Measurements from ENCODE around the gene GTF3C5.
"Not testable (repeated sequence)": the region's sequence is repeated elsewhere in the genome, so short reads cannot be mapped to it uniquely, and the experiment has no call there.

The GTF3C5 gene

GRCh38 chr9:133064241-133065069 lies 33.7 kb downstream of the GTF3C5 start:
- ChIA-PET POLR2A (no interaction called here), CTCF (interaction anchor here (0.6 to 2.9 kb wide), 11 partner anchors 9 to 83 kb away, joined by 3 to 9 read pairs (median 4); no protein-coding TSS in a partner anchor)
- Histone ChIP-seq H3K4me1 (ENCODE audit: control extremely low read depth in 1 of 4, control insufficient read depth in 4 of 4, insufficient read depth in 4 of 4, low read length in 3 of 4) (peaks cover 2 to 39% (median 35%) of the 10 kb centered on the region in 4 experiments), H3K36me3 (ENCODE audit: control insufficient read depth in 4 of 4, insufficient read depth in 4 of 4, low read length in 3 of 4) (peaks cover 0 to 10% (median 5%) of the 10 kb centered on the region in 4 experiments), H3K27ac (ENCODE audit: insufficient read depth in 1 of 2, low read depth in 1 of 2, low read length in 2 of 2, poor library complexity in 1 of 2, severe bottlenecking in 2 of 2) (no peak overlapping the region), H3K4me3 (ENCODE audit: control insufficient read depth in 1 of 7, extremely low read depth in 1 of 7, insufficient read depth in 4 of 7, low read depth in 2 of 7, low read length in 6 of 7) (no peak overlapping the region), H3K27me3 (replicated peaks in 2 of 5; ENCODE audit: control insufficient read depth in 4 of 5, insufficient read depth in 5 of 5, low read length in 4 of 5) (no peaks in the 10 kb centered on the region), H3K9me3 (ENCODE audit: control extremely low read depth in 1 of 5, control insufficient read depth in 4 of 5, insufficient read depth in 2 of 5, low read depth in 1 of 5, low read length in 4 of 5) (no peaks in the 10 kb centered on the region)
- no peak for DNase-seq
- 96% methylated on average over 23 of the region's 30 CpGs for WGBS (ENCODE audit: insufficient coverage)

DNA sequence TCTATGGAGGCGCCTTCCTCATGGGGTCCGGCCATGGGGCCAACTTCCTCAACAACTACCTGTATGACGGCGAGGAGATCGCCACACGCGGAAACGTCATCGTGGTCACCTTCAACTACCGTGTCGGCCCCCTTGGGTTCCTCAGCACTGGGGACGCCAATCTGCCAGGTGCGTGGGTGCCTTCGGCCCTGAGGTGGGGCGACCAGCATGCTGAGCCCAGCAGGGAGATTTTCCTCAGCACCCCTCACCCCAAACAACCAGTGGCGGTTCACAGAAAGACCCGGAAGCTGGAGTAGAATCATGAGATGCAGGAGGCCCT lies 34.2 kb downstream of the GTF3C5 start:
- Histone ChIP-seq H3K9me3 (ENCODE audit: control extremely low read depth in 1 of 5, control insufficient read depth in 4 of 5, insufficient read depth in 2 of 5, low read depth in 1 of 5, low read length in 4 of 5) (no peaks in the 10 kb centered on the region), H3K27me3 (replicated peaks in 2 of 5; ENCODE audit: control insufficient read depth in 4 of 5, insufficient read depth in 5 of 5, low read length in 4 of 5) (no peaks in the 10 kb centered on the region), H3K36me3 (ENCODE audit: control insufficient read depth in 4 of 4, insufficient read depth in 4 of 4, low read length in 3 of 4) (peaks cover 0 to 10% (median 5%) of the 10 kb centered on the region in 4 experiments), H3K4me1 (ENCODE audit: control extremely low read depth in 1 of 4, control insufficient read depth in 4 of 4, insufficient read depth in 4 of 4, low read length in 3 of 4) (peaks cover 0 to 33% (median 29%) of the 10 kb centered on the region in 4 experiments), H3K4me3 (ENCODE audit: control insufficient read depth in 1 of 7, extremely low read depth in 1 of 7, insufficient read depth in 4 of 7, low read depth in 2 of 7, low read length in 6 of 7) (no peak overlapping the region), H3K27ac (ENCODE audit: insufficient read depth in 1 of 2, low read depth in 1 of 2, low read length in 2 of 2, poor library complexity in 1 of 2, severe bottlenecking in 2 of 2) (no peak overlapping the region)
- 89% methylated on average over 12 of the region's 17 CpGs for WGBS (ENCODE audit: insufficient coverage)
- CTCF ChIA-PET, result interaction anchor here (0.7 to 2.9 kb wide), 4 partner anchors 11 to 39 kb away, joined by 3 to 16 read pairs (median 6); no protein-coding TSS in a partner anchor
- DNase-seq, result no peak
- POLR2A ChIA-PET, result no interaction called here

DNA sequence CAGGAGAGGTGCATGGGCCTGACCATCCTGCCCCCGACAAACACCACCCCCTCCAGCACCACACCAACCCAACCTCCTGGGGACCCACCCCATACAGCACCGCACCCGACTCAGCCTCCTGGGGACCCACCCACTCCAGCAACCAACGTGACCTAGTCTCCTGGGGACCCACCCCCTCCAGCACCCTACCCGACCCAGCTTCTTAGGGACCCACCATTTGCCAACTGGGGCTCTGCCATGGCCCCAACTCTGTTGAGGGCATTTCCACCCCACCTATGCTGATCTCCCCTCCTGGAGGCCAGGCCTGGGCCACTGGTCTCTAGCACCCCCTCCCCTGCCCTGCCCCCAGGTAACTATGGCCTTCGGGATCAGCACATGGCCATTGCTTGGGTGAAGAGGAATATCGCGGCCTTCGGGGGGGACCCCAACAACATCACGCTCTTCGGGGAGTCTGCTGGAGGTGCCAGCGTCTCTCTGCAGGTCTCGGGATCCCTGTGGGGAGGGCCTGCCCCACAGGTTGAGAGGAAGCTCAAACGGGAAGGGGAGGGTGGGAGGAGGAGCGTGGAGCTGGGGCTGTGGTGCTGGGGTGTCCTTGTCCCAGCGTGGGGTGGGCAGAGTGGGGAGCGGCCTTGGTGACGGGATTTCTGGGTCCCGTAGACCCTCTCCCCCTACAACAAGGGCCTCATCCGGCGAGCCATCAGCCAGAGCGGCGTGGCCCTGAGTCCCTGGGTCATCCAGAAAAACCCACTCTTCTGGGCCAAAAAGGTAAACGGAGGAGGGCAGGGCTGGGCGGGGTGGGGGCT lies 35.6 kb downstream of the GTF3C5 start:
- POLR2A ChIA-PET, result no interaction called here
- CTCF ChIA-PET, result interaction anchor here (0.9 to 2.9 kb wide), 5 partner anchors 9 to 81 kb away, joined by 3 to 16 read pairs (median 5); no protein-coding TSS in a partner anchor
- Histone ChIP-seq H3K36me3 (ENCODE audit: control insufficient read depth in 4 of 4, insufficient read depth in 4 of 4, low read length in 3 of 4) (peaks cover 0 to 10% (median 6%) of the 10 kb centered on the region in 4 experiments), H3K4me3 (ENCODE audit: control insufficient read depth in 1 of 7, extremely low read depth in 1 of 7, insufficient read depth in 4 of 7, low read depth in 2 of 7, low read length in 6 of 7) (no peak overlapping the region), H3K9me3 (ENCODE audit: control extremely low read depth in 1 of 5, control insufficient read depth in 4 of 5, insufficient read depth in 2 of 5, low read depth in 1 of 5, low read length in 4 of 5) (no peaks in the 10 kb centered on the region), H3K4me1 (ENCODE audit: control extremely low read depth in 1 of 4, control insufficient read depth in 4 of 4, insufficient read depth in 4 of 4, low read length in 3 of 4) (peaks cover 0 to 23% (median 18%) of the 10 kb centered on the region in 4 experiments), H3K27ac (ENCODE audit: insufficient read depth in 1 of 2, low read depth in 1 of 2, low read length in 2 of 2, poor library complexity in 1 of 2, severe bottlenecking in 2 of 2) (no peak overlapping the region), H3K27me3 (replicated peaks in 2 of 5; ENCODE audit: control insufficient read depth in 4 of 5, insufficient read depth in 5 of 5, low read length in 4 of 5) (no peaks in the 10 kb centered on the region)
- DNase-seq, result no peak
- WGBS (ENCODE audit: insufficient coverage), result 95% methylated on average over 16 of the region's 25 CpGs

DNA sequence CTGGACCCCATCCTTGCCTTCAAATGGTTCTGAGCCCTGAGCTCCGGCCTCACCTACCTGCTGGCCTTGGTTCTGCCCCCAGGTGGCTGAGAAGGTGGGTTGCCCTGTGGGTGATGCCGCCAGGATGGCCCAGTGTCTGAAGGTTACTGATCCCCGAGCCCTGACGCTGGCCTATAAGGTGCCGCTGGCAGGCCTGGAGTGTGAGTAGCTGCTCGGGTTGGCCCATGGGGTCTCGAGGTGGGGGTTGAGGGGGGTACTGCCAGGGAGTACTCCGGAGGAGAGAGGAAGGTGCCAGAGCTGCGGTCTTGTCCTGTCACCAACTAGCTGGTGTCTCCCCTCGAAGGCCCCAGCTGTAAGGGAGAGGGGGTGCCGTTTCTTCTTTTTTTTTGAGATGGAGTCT lies 36.2 kb downstream of the GTF3C5 start:
- H3K27me3 ChIP-seq (replicated peaks in 2 of 5; ENCODE audit: control insufficient read depth in 4 of 5, insufficient read depth in 5 of 5, low read length in 4 of 5), result no peaks in the 10 kb centered on the region
- ChIA-PET POLR2A (no interaction called here), CTCF (interaction anchor here (0.9 to 2.9 kb wide), 5 partner anchors 9 to 80 kb away, joined by 3 to 16 read pairs (median 5); no protein-coding TSS in a partner anchor)

GRCh38 chr9:133067813-133068212 lies 37.0 kb downstream of the GTF3C5 start:
- Histone ChIP-seq H3K4me1 (ENCODE audit: control extremely low read depth in 1 of 4, control insufficient read depth in 4 of 4, insufficient read depth in 4 of 4, low read length in 3 of 4) (peaks cover 0 to 13% (median 10%) of the 10 kb centered on the region in 4 experiments), H3K4me3 (ENCODE audit: control insufficient read depth in 1 of 7, extremely low read depth in 1 of 7, insufficient read depth in 4 of 7, low read depth in 2 of 7, low read length in 6 of 7) (no peak overlapping the region), H3K9me3 (ENCODE audit: control extremely low read depth in 1 of 5, control insufficient read depth in 4 of 5, insufficient read depth in 2 of 5, low read depth in 1 of 5, low read length in 4 of 5) (no peaks in the 10 kb centered on the region), H3K36me3 (ENCODE audit: control insufficient read depth in 4 of 4, insufficient read depth in 4 of 4, low read length in 3 of 4) (peaks cover 0 to 11% (median 6%) of the 10 kb centered on the region in 4 experiments), H3K27ac (ENCODE audit: insufficient read depth in 1 of 2, low read depth in 1 of 2, low read length in 2 of 2, poor library complexity in 1 of 2, severe bottlenecking in 2 of 2) (no peak overlapping the region), H3K27me3 (replicated peaks in 2 of 5; ENCODE audit: control insufficient read depth in 4 of 5, insufficient read depth in 5 of 5, low read length in 4 of 5) (no peaks in the 10 kb centered on the region)
- ChIA-PET POLR2A (interaction anchor here (0.8 kb wide), 1 partner anchor 13 kb away, joined by 3 read pairs; no protein-coding TSS in a partner anchor), CTCF (interaction anchor here (1.0 to 2.9 kb wide), 3 partner anchors 8 to 14 kb away, joined by 3 to 16 read pairs (median 5); no protein-coding TSS in a partner anchor)
- no peak for DNase-seq
- WGBS (ENCODE audit: insufficient coverage), result 93% methylated on average over 9 of the region's 11 CpGs

More for the DNA sequence above, 36.2 kb downstream of the GTF3C5 start:
- Histone ChIP-seq H3K36me3 (ENCODE audit: control insufficient read depth in 4 of 4, insufficient read depth in 4 of 4, low read length in 3 of 4) (peaks cover 0 to 10% (median 6%) of the 10 kb centered on the region in 4 experiments), H3K9me3 (ENCODE audit: control extremely low read depth in 1 of 5, control insufficient read depth in 4 of 5, insufficient read depth in 2 of 5, low read depth in 1 of 5, low read length in 4 of 5) (no peaks in the 10 kb centered on the region), H3K27ac (ENCODE audit: insufficient read depth in 1 of 2, low read depth in 1 of 2, low read length in 2 of 2, poor library complexity in 1 of 2, severe bottlenecking in 2 of 2) (no peak overlapping the region), H3K4me3 (ENCODE audit: control insufficient read depth in 1 of 7, extremely low read depth in 1 of 7, insufficient read depth in 4 of 7, low read depth in 2 of 7, low read length in 6 of 7) (no peak overlapping the region), H3K4me1 (ENCODE audit: control extremely low read depth in 1 of 4, control insufficient read depth in 4 of 4, insufficient read depth in 4 of 4, low read length in 3 of 4) (peaks cover 0 to 16% (median 13%) of the 10 kb centered on the region in 4 experiments)
- no peak for DNase-seq
- WGBS (ENCODE audit: insufficient coverage), result 98% methylated on average over 8 of the region's 11 CpGs

DNA sequence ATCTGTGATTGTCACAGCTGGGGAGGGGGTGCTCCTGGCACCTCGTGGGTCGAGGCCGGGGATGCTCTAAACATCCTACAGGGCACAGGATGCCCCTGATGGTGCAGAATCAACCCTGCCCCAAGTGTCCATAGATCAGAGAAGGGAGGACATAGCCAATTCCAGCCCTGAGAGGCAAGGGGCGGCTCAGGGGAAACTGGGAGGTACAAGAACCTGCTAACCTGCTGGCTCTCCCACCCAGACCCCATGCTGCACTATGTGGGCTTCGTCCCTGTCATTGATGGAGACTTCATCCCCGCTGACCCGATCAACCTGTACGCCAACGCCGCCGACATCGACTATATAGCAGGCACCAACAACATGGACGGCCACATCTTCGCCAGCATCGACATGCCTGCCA lies 37.6 kb downstream of the GTF3C5 start:
- H3K27ac ChIP-seq (ENCODE audit: insufficient read depth in 1 of 2, low read depth in 1 of 2, low read length in 2 of 2, poor library complexity in 1 of 2, severe bottlenecking in 2 of 2); DNase-seq; H3K27me3 ChIP-seq (replicated peaks in 2 of 5; ENCODE audit: control insufficient read depth in 4 of 5, insufficient read depth in 5 of 5, low read length in 4 of 5); H3K4me3 ChIP-seq (ENCODE audit: control insufficient read depth in 1 of 7, extremely low read depth in 1 of 7, insufficient read depth in 4 of 7, low read depth in 2 of 7, low read length in 6 of 7); POLR2A ChIA-PET; H3K9me3 ChIP-seq (ENCODE audit: control extremely low read depth in 1 of 5, control insufficient read depth in 4 of 5, insufficient read depth in 2 of 5, low read depth in 1 of 5, low read length in 4 of 5): not testable (repeated sequence)
- Histone ChIP-seq H3K4me1 (ENCODE audit: control extremely low read depth in 1 of 4, control insufficient read depth in 4 of 4, insufficient read depth in 4 of 4, low read length in 3 of 4) (peaks cover 0 to 11% (median 5%) of the 10 kb centered on the region in 4 experiments), H3K36me3 (ENCODE audit: control insufficient read depth in 4 of 4, insufficient read depth in 4 of 4, low read length in 3 of 4) (peaks cover 0 to 11% (median 6%) of the 10 kb centered on the region in 4 experiments)
- WGBS (ENCODE audit: insufficient coverage), result no CpG with 5 or more reads among the region's 15 CpGs
- CTCF ChIA-PET, result interaction anchor here (2.0 kb wide), 1 partner anchor 11 kb away, joined by 5 read pairs; no protein-coding TSS in a partner anchor

Measured in common myeloid progenitor, CD34-positive (primary cell).